K562 (cell line): Measurements from ENCODE around the gene LAMB3.
"Not testable (repeated sequence)": the region's sequence is repeated elsewhere in the genome, so short reads cannot be mapped to it uniquely, and the experiment has no call there.

Experiments used
- EP300 ChIP-seq: IDR thresholded peaks from 2 replicates; pipeline ENCODE4 v1.6.1; 2012; ENCODE audit warnings: low read length, improper control_type of control experiment
- KLF1 ChIP-seq: fragments of 450-650 bp; IDR thresholded peaks from 2 replicates; pipeline ENCODE4 v1.6.1; 2016; ENCODE audit warnings: missing genetic modification characterization, missing compliant biosample characterization
- POLR2A ChIP-seq: fragments of 450-650 bp; conservative IDR thresholded peaks from 2 replicates; pipeline ENCODE4 v1.6.1; 2016
- TRIM24 ChIP-seq, 2 experiments: fragments of 450-650 bp; IDR thresholded peaks; 2 replicates each; pipeline ENCODE4 v1.6.1; 2016
- ZNF449 ChIP-seq: fragments of 250-450 bp; sonication (Bioruptor Pico); IDR thresholded peaks from 2 replicates; pipeline ENCODE4 v1.8.0; 2022; ENCODE audit warnings: moderate library complexity, mild to moderate bottlenecking, inconsistent platforms
- ZNF655 ChIP-seq: fragments of 250-450 bp; sonication (Bioruptor Pico); IDR thresholded peaks from 2 replicates; pipeline ENCODE4 v1.5.0; 2021

DNA sequence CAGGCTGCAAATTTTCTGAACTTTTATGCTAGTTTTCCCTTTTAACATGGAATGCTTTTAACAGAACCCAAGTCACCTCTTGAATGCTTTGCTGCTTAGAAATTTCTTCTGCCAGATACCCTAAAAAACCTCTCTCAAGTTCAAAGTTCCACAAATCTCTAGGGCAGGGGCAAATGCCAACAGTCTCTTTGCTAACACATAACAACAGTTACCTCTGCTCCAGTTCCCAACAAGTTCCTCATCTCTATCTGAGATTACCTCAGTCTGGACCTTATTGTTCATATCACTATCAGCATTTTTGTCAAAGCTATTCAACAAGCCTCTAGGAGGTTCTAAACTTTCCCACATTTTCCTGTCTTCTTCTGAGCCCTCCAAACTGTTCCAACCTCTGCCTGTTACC is 48.5 kb upstream of the LAMB3 start:
- TF ChIP-seq ZNF449 (CRISPR knock-in tag); EP300; ZNF655; TRIM24 (IDR thresholded peaks at IDR 0.05); KLF1 (tag); POLR2A: not testable (repeated sequence)
